HCT116 (cell line): Measurements from ENCODE around the gene ASGR1.

Experiments
- EZH2 ChIP-seq: fragments of 200-600 bp; sonication (generic); IDR thresholded peaks from 2 replicates; pipeline ENCODE4 v1.6.1; 2017; ENCODE audit warnings: antibody characterized with exemption, mixed run types
- JUND ChIP-seq: IDR thresholded peaks from 2 replicates; pipeline ENCODE4 v1.6.1; 2012
- MAX ChIP-seq: IDR thresholded peaks from 2 replicates; pipeline ENCODE4 v1.6.1; 2012
- POLR2A ChIP-seq: IDR thresholded peaks from 2 replicates; pipeline ENCODE4 v1.7.0; 2011; ENCODE audit warnings: borderline replicate concordance; ENCODE audit not compliant: insufficient read depth, insufficient read length; ENCODE audit errors: extremely low read depth
- POLR2AphosphoS5 ChIP-seq: IDR thresholded peaks from 2 replicates; pipeline ENCODE4 v1.6.1; 2011; ENCODE audit warnings: mild to moderate bottlenecking, low read depth, low read length, moderate library complexity
- SIN3A ChIP-seq: IDR thresholded peaks from 2 replicates; pipeline ENCODE4 v1.6.1; 2012; ENCODE audit warnings: low read depth
- SP1 ChIP-seq: IDR thresholded peaks from 2 replicates; pipeline ENCODE4 v1.6.1; 2012; ENCODE audit warnings: low read depth
- TCF7L2 ChIP-seq: IDR thresholded peaks from 2 replicates; pipeline ENCODE4 v1.7.0; 2011; ENCODE audit warnings: borderline replicate concordance, inconsistent platforms; ENCODE audit not compliant: insufficient read depth, insufficient read length; ENCODE audit errors: extremely low read depth
- YY1 ChIP-seq: IDR thresholded peaks from 2 replicates; pipeline ENCODE4 v1.6.1; 2011; ENCODE audit warnings: low read length, low read depth, moderate library complexity, mild to moderate bottlenecking; ENCODE audit not compliant: insufficient replicate concordance; ENCODE audit errors: extremely low read depth
- ZFX ChIP-seq: fragments of 450-650 bp; IDR thresholded peaks from 2 replicates; pipeline ENCODE4 v1.6.1; 2017
- TF ChIP-seq, protein P1 (sequence below), 3 experiments: fragments of 200-600 bp in 1 of 3; sonication (generic) in 1 of 3; IDR thresholded peaks in 2 of 3; conservative IDR thresholded peaks in 1 of 3; 2 replicates each; pipeline ENCODE4 v1.5.1; 2012 to 2017; ENCODE audit warnings: low read depth in 2 of 3, low read length in 2 of 3, antibody characterized with exemption in 1 of 3, borderline replicate concordance in 1 of 3, control low read depth in 1 of 3, mild to moderate bottlenecking in 1 of 3, mixed read lengths in 1 of 3, mixed run types in 1 of 3, moderate library complexity in 1 of 3; ENCODE audit not compliant: insufficient read depth in 1 of 3
- TF ChIP-seq, protein P2 (sequence below): IDR thresholded peaks from 2 replicates; pipeline ENCODE4 v1.6.1; 2012
- TF ChIP-seq, protein P3 (sequence below): IDR thresholded peaks from 2 replicates; pipeline ENCODE4 v1.6.1; 2012; ENCODE audit warnings: low read depth

GRCh38 chr17:7215652-7216180, 36.5 kb upstream of the ASGR1 start:
- TF ChIP-seq SP1, result no peak
- TF ChIP-seq JUND, result no peak
- TF ChIP-seq, protein P1, sequence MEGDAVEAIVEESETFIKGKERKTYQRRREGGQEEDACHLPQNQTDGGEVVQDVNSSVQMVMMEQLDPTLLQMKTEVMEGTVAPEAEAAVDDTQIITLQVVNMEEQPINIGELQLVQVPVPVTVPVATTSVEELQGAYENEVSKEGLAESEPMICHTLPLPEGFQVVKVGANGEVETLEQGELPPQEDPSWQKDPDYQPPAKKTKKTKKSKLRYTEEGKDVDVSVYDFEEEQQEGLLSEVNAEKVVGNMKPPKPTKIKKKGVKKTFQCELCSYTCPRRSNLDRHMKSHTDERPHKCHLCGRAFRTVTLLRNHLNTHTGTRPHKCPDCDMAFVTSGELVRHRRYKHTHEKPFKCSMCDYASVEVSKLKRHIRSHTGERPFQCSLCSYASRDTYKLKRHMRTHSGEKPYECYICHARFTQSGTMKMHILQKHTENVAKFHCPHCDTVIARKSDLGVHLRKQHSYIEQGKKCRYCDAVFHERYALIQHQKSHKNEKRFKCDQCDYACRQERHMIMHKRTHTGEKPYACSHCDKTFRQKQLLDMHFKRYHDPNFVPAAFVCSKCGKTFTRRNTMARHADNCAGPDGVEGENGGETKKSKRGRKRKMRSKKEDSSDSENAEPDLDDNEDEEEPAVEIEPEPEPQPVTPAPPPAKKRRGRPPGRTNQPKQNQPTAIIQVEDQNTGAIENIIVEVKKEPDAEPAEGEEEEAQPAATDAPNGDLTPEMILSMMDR (IDR thresholded peaks at IDR 0.05 in 2 of 3, conservative IDR thresholded peaks at IDR 0.05 in 1 of 3; ENCODE audit: borderline replicate concordance in 1 of 3, insufficient read depth in 1 of 3, low read depth in 2 of 3, low read length in 2 of 3), result no peak
- TF ChIP-seq, protein P2, sequence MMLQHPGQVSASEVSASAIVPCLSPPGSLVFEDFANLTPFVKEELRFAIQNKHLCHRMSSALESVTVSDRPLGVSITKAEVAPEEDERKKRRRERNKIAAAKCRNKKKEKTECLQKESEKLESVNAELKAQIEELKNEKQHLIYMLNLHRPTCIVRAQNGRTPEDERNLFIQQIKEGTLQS, result no peak
- no peak for TF ChIP-seq MAX
- no peak for TF ChIP-seq EZH2
- no peak for TF ChIP-seq YY1
- TF ChIP-seq, protein P3, sequence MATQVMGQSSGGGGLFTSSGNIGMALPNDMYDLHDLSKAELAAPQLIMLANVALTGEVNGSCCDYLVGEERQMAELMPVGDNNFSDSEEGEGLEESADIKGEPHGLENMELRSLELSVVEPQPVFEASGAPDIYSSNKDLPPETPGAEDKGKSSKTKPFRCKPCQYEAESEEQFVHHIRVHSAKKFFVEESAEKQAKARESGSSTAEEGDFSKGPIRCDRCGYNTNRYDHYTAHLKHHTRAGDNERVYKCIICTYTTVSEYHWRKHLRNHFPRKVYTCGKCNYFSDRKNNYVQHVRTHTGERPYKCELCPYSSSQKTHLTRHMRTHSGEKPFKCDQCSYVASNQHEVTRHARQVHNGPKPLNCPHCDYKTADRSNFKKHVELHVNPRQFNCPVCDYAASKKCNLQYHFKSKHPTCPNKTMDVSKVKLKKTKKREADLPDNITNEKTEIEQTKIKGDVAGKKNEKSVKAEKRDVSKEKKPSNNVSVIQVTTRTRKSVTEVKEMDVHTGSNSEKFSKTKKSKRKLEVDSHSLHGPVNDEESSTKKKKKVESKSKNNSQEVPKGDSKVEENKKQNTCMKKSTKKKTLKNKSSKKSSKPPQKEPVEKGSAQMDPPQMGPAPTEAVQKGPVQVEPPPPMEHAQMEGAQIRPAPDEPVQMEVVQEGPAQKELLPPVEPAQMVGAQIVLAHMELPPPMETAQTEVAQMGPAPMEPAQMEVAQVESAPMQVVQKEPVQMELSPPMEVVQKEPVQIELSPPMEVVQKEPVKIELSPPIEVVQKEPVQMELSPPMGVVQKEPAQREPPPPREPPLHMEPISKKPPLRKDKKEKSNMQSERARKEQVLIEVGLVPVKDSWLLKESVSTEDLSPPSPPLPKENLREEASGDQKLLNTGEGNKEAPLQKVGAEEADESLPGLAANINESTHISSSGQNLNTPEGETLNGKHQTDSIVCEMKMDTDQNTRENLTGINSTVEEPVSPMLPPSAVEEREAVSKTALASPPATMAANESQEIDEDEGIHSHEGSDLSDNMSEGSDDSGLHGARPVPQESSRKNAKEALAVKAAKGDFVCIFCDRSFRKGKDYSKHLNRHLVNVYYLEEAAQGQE, result no peak
- no peak for TF ChIP-seq POLR2AphosphoS5
- no peak for TF ChIP-seq SIN3A
- no peak for TF ChIP-seq POLR2A
- TF ChIP-seq ZFX, result no peak
- TF ChIP-seq TCF7L2, result no peak
